NCI-H1417 treated with DMSO at 0.1 percent for 48 hours (cell line): ENCODE data around the gene GPC3.

Experiments used
- DNase-seq: peaks from one replicate; lab custom pipeline; 2025; lab: John Stamatoyannopoulos, UW

GPC3 gene

DNA sequence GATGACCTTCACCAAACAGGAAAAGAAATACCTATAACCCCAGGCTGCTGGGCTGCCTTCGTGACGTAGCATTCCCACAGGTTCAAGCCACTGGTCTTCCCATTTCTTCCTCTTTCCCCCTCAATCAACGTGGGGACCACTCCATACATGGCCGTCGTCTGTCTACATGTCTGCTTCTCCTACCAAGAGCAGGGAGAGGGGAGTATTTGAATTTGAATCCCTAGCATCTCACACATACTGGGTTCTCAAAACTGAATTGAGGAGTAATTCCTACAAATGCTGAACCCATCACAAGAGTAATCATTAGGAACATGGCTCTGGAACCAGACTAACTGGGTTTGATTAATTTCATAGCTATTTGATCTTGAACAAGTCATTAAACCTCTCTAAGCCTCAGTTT lies 17.3 kb downstream of the GPC3 start:
- DNase-seq, result no peak

DNA sequence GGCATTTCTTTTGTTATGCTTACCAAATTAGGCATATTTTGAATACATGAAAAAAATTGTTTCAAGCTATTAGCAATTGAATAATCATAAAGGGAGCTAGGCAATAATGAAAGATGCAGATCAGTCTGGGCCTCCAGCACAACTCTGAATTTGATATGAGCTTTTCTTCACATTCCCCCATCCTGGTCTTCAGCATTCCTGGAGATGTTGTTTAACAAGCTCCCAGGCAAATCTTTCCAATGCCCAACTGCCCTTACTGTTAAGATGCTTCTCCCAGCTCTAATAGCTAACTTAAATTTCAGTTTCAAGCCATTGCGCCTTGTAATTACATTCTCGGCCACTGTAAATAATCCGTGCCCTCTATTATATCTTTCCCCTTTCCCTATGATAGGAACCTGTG lies 19.2 kb downstream of the GPC3 start:
- no peak for DNase-seq

DNA sequence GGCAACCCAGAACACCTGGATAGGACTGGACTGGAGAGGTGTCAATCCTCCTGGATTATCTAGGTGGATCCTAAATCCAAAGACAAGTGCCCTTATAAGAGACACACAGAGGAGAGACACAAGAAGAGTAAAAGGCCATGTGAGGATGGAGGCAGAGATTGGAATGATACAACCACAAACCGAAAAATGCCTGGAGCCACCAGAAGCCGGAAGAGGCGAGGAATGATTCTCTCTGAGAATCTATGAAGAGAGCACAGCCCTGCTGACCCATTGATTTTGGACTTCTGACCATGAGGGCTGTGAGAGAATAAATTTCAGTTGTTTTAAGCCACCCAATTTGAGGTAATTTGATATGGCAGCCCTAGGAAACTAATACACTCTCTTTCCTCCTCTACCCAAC lies 20.1 kb downstream of the GPC3 start:
- no peak for DNase-seq

DNA sequence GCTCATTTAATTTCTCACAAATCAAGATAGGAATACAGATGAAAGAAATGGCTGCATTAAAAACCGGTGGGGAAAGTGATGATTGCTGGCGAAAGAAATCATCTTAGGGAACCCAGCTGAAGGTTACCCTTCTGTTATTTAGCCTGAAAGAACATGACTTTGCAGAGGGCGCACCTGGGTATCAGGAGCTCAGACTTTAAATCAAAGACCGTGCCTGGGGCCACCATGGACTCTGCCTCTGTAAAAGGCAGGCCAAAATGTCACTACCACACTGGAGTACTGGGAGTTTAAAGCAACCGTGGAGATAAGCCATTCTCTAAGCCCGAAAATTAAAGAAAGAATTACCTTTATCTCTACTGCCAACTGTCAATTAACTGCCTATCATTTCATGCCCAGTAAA lies 24.3 kb downstream of the GPC3 start:
- no peak for DNase-seq

DNA sequence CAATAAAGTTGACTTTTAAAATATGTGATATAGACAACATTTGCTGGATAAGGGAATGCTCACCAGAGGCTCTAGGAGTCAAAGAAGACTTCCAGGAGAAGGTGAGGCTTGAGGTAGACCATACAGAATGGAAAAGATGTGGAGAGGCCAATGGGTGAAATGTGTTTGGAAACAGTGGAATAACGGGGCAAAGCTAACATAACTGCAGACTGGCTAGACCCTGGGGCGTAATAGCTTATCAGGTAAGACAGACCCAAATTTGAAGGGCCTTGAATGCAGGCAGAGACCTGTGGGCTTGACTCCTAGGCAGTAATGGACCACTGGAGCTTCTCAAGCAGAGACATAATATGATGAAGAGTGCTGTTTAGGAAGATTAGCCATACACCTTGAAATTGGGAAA lies 25.4 kb downstream of the GPC3 start:
- DNase-seq, result no peak

DNA sequence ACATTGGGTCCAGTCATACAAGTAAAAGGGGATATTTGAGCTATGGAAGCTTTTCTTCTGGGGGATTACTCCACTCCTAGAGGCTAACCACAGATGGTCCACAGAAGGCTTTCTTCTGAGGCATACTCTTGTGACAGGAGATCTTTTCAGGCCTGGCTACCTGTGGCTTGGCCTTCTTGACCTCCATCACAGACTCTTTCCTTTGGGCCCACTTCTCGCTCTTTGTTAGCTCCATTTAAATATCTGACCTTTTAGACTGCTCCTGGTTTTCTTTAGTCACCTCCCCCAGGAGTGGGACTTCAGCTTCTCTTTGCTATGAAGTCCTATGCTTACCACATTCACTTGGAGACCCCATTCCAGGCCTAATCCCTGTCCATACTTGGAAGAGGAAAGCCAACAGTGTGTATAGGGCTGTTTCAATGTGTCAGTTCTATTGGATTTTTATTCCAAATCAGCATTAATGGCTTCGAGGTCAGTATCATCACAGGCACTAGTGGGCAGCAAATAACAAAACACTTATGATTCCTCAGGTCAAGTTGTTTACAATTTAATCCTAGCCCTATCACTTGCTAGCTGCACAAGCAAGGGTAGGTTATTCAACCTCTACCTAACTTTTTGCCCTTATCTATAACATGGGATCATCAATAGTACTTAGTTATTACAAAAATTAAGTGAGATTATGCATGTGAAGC lies 26.3 kb downstream of the GPC3 start:
- no peak for DNase-seq

DNA sequence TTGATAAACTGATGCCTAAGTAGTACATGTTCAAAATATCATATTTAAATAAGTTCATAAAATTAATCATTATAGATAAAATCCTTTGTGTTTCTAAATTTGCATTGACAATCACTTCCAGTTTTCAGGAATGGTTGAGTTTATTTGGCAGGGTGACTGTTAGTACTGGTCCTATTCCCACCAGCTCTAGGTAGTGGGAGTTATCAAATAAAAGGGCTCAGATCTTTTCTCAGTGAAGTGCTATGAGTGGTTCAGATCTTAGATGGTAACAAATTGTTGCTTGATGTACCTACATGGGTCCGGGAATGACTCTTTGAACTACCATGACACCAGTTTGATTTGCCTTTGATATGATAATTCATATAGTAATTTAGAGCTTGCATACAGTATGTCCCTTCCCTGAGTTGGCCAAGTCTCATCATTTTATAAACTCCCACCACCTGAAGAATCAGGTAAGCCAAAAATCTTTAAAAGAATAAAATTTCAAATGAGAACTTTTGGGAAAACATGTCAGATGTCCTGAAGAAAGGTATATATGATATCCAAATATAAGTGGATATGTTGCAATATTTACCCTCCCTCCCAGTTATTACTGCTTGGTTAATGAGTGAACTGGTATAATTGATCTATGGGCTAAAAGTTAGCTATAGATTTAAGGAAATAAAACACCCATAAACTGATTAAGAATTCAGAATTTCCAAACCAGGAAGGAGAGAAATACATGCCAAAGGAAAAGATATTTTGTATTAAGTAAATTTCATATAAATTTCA lies 28.6 kb downstream of the GPC3 start:
- no peak for DNase-seq

DNA sequence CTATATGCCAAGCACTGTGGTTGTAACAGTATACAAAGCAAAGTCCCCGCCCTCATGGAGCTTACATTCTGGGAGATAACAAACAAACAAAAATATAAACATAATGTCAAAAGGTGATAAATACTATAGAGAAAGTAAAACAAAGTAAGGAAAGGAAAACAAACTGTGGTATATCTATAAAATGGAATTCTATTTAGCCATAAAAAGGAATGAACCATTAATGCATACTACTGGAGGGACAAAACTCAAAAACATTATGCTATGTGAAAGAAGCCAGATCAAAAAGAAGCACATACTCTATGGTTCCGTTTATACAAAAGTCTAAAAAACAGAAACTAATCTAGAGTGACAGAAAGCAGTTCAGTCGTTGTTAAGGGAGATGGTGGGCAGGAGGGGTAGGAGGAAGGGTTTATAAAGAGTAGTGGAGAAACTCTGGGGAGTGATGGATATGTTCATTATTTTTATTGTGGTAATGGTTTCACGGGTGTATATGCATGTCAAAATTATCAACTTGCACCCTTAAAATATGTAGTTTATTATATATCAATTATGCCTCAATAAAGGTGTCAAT lies 31.5 kb downstream of the GPC3 start:
- no peak for DNase-seq

DNA sequence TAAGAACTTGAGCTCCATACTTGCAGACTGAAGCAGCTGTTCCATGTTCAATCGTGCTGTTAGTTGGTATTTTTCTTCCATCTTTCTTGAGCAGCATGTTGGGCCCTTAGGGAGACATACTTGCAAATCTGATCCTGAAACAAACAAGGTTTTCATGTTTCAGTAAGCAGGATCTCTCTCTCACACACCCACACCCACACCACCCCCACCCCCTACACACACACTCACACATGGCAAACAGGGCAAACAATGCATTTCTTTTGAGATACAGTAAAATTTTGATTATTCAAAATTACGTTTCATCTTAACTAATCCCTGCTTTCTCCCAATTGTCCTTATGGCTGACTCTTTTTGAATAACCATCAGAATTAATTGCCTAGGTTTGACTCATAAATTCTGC lies 32.3 kb downstream of the GPC3 start:
- no peak for DNase-seq

DNA sequence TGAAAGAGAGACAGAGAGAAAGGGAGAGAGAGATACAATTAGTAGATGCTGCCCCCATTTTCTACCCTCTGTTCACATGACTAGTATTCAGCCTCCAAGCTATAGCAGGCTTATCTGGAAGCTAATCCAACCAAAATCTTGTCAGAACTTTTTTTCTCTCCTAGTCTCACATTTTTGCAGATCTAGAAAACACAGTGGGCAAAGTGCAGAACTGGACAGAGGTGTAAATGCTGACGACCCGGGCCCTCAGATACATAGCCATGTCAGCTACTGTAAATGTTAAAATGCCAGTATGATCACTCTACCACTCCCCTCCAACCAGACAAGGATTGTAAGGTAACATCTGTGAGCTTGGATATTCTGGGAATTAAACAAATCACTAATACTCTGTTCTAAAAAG lies 34.3 kb downstream of the GPC3 start:
- no peak for DNase-seq

DNA sequence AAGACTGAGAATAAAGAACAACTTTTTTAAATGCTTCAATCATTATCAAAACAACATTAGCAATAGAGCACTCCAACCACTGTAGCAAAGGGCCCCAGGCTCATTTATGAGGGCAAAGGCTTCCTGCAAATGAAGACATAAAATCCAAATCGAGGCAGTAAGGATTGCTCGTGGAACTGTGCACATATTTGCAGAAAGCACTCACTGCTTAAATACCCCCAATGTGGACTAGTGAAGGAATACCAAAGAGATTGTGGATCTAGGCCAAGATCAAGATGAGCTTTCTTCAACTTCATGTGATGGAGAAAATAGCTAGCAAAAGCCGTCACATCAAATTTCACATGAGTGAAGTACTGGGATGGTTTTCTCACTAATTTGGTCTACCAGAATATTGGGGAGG lies 35.2 kb downstream of the GPC3 start:
- no peak for DNase-seq

DNA sequence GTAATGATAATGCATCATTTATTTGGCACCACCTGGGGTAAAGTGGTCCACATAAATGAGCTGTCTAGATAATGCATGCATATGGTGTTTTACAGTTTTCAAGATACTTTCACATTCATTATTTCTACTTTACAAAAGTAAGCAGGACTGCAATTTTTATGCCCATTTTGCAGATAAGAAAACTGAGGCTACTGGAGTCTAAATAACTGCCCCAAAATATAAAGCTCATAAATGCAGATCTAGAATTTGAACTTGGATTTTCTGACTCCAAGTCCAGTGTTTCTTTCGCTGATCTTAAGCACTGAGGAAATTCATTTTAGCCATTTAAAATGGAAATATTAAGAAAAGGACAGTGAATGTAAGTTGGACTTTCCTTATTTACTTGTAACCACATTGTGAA lies 36.5 kb downstream of the GPC3 start:
- DNase-seq, result no peak

DNA sequence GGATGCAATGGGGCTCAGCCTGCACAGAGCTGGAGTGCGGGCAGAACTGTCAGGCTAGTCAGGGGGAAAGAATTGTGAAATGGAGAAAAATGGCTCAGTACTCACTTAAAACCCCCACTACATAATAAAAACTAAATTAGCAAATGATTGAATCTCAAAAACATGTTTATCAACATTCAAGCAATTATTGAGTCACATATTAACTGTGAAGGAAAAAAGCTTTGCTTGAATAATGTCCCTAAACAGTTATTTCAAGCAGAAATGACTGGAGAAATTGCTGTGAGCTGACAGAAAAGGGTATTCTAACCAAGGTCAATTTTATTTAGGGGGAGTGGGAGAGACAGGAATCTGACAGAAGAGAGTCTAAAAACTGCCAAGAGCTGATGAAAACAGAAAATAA lies 37.4 kb downstream of the GPC3 start:
- no peak for DNase-seq

DNA sequence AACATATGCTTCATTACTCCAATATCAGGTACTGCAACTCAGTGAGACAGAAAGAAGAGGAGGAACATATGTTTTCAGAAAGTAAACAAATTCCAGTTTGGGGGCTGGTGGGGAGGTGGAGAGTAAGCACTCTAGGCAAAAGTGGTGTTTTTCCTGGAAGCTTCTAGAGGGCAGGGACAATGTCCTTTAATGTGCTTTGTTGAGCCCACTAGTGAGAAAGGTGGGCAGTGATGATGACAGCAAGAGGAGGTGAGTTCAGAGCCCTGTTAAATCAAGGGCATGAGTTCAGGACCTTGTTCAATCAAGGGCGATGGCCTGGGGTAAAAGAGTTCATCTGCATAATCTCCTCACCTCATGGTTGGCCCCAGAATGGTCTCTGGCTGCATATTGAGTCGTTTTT lies 38.4 kb downstream of the GPC3 start:
- no peak for DNase-seq

DNA sequence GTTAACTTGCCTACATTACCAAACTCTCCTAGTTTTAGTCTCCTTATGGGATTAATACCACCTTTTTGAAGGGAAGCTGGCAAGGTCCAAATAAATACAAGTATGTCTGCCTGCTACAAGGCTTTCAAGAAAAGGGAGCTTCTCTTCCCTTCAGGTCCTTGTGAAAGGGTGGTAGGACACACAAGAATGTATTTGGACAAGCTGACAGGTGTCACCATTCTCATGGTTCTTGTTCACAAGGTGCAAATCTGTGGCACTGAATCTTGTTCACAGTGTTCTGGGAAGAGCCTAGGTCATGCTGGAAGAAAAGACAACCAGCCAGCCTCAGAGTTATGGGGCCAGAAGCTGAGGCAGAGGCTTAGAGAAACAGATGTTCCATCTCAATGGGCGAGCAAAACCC lies 41.9 kb downstream of the GPC3 start:
- DNase-seq, result no peak

DNA sequence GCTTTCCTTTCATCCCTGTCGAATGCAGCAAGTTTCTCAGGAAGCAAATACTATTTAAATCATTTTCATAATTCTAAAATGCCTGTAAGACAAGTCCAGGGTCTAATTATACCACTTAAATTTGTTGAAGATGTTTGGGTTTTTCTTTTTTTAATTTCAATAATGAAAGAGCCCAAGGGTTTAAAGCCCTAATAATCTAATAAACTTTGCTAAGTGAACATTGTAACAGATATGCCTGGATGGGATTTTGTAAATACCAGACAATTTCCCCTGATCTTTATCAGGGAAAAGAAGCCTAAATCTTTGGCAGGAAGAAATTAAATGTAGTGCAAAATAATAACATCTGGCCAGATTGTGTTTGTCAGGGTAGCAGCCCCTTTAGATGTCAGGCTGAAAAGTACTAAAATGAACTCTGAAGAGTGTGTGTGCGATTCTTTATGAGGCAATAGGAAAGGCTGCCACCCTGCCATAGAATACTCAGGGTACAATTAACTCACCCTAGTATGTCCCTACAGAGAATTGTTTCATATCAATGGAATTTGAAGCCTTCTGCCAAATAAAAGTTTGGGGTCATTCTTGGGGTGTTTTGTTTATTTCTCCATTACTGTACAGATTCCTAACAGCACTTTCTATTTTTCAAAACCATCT lies 45.6 kb downstream of the GPC3 start:
- DNase-seq, result no peak

DNA sequence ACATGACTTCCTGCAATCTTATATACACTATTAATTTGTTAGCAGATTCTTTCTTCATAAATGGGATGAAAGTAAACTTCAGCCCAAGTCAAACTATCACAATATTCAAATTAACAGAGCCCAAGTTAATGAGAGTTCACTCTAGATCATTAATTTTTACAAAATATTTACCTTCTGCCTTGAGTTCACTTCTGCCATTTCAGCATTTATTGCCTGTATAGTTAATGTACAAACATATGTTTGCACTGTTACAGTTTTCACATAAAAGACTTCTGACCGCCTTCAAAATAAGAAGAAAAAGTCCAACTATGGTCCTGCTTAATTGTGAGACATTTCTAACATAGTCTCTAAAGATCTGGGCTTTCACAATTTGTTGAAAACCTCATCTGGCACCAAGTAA lies 46.9 kb downstream of the GPC3 start:
- DNase-seq, result no peak

DNA sequence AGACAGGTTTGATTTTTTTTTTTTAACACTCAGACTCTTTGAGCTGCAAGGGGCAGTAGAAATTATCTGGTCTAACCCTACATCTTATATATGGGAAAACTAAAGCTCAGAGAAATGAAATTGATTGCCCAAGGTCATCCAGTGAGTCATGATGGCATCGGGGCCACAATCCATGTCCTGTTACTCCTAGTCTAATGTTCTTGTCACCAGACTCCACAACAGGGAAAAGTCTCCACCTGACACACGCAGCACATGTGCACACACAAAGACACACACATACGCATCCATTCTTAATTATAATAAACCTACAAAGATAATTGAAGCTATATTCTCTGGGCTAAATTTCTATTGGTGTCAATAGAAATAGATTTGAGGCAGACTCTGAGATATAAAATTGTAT lies 48.4 kb downstream of the GPC3 start:
- DNase-seq, result no peak

DNA sequence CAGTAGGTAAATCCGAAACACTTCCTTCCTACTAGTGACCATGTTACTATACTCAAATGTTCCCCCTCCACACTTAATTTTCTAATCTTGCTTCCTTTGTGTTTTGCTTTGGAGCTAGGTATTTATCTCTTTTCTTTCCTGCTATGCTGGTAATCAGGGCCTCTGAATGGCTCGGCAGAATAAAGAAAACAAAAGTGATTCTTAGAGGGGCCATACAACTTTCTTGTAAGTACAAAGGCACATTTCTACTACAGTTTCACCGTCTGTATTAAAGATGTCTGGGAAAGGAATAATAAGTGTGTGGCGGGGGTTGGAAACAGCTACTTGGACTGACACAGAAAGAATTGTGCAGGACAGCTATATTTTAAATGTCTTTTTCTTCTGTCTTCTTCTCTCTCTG lies 50.3 kb downstream of the GPC3 start:
- DNase-seq, result no peak

DNA sequence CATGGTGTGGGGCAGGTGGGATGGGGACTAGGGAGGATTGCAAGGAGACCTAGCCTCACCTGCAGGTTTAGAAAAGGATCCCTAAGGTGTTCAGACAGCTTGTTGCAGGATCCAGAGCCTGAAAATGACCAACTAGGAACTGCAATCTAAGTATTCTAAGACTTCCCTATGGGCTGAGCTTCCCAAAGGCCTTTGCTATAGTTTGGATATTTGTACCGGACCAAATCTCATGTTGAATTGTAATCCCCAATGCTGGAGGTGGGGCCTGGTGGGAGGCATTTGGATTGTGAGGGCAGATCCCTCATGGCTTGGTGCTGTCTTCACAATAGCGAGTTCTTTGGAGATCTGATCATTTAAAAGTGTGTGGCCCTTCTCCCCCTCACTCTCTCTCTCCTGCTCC lies 52.1 kb downstream of the GPC3 start:
- DNase-seq, result no peak

DNA sequence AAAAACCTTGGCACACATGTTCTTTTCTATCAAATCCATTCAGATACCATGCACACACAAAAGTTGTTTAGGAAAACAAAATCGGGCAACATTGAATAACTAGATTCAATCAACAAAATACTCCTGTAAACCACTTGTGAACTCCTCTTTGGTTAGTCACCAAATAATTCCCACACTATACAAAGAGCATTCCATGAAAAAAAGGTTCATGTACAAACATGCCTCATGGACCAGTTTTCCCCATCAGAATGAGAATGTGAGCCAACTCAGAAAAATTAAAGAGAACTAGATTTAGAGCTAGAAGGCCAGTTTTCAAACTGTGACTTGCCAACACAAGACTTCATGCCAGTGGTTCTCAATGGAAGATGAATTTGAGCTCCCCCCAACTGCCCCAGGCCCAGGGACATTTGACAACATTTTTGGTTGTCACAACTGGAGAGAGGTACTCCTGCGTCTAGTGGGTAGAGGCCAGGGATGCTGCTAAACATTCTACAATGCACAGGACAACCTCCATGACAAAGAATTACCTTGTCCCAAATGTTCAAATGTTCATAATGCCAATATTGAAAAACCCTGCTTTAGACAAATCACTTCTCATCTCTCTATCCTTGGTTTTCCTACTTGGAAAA lies 55.4 kb downstream of the GPC3 start:
- DNase-seq, result no peak

DNA sequence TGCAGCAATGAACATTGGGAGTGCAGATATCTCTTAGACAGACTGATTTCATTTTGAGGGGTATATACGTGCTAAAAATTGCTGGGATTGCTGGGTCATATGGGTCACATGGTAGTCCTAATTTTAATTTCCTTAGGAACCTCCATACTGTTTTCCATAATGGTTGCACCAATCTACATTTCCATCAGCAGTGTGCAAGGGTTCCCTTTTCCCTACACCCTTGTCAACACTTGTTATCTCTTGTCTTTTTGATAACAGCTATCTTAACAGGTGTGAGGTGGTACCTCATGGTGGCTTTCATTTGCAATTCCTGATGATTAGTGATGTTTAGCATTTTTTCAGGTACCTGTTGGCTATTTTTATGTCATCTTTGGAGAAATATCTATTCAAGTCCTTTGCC lies 57.0 kb downstream of the GPC3 start:
- no peak for DNase-seq

DNA sequence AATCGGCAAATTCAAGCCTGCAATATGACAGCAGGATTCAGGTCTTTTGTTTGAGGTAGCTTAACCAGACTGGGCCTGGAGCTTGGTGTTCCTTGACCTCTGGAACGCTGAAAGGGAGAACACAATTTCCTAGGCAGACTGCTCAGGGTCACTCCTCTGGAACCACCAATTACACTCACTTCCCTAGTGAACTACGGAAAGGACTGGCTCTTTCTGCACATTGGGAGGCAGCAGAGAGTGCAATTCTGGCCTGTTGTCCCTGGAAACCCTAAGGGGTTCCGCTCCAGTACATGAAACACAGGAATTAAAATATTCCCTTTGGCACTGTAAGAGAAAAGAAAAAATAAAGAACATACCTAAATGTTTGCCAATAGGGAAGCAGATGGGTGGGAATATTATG lies 58.6 kb downstream of the GPC3 start:
- no peak for DNase-seq
